PFSK-1 (cell line): Measurements from ENCODE around the gene DNAH2.

Source experiments
- FOXP2 ChIP-seq: optimal IDR thresholded peaks from 2 replicates; pipeline ENCODE3; 2011; ENCODE audit warnings: borderline replicate concordance, control low read depth, inconsistent platforms; ENCODE audit not compliant: insufficient read depth; ENCODE audit errors: extremely low read length, extremely low read depth
- POLR2AphosphoS5 ChIP-seq: IDR thresholded peaks from 2 replicates; pipeline ENCODE4 v1.6.1; 2012; ENCODE audit warnings: low read depth, mild to moderate bottlenecking, control low read depth, low read length, moderate library complexity
- SIN3A ChIP-seq: IDR thresholded peaks from 2 replicates; pipeline ENCODE4 v1.6.1; 2012; ENCODE audit warnings: mild to moderate bottlenecking, low read length, moderate library complexity, borderline replicate concordance; ENCODE audit not compliant: insufficient read depth
- TAF1 ChIP-seq: IDR thresholded peaks from 2 replicates; pipeline ENCODE4 v1.6.1; 2012; ENCODE audit warnings: low read length, control low read depth, borderline replicate concordance; ENCODE audit not compliant: insufficient read depth
- TF ChIP-seq, protein P1 (sequence below), 2 experiments: IDR thresholded peaks; 2 replicates each; pipeline versions ENCODE4 v1.6.1 to v1.8.0; 2011 to 2012; ENCODE audit warnings: low read depth in 2 of 2, low read length in 2 of 2, control low read depth in 1 of 2, inconsistent platforms in 1 of 2, mild to moderate bottlenecking in 1 of 2, moderate library complexity in 1 of 2; ENCODE audit not compliant: insufficient read depth in 1 of 2

DNA sequence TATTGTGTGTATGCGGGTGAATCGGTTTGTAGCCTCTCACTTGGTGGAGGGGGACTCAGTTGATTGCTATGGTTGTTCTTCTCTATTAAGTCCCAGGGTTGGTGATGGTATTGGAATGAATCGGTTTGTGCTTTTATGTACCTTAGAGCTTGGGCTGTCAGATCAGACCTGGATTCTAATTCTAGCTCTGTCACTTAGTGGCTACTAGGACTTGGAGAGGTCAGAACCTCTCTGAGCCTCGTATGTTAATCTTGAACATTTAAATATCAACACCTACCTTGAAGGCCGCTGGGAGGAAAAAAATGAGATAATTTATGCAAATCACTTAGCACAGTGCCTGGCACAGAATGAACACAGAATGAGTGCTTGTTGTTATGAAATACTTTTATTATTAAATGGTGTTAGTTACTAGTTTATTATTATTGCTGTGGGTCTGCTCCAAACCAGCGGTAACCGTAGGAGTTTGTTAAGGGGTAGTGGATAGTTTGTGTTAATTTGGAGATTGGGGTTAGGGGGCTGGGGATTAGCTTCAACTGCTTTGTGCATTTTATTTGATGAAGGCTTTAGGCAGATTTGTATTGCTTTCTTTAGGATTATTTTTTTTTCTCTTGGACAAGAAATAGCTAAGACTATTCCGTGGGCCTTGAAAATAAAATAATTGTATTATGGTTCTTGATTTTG lies 120.0 kb downstream of the DNAH2 start:
- TF ChIP-seq SIN3A: no peak
- no peak for TF ChIP-seq TAF1
- TF ChIP-seq POLR2AphosphoS5: no peak
- TF ChIP-seq, protein P1, sequence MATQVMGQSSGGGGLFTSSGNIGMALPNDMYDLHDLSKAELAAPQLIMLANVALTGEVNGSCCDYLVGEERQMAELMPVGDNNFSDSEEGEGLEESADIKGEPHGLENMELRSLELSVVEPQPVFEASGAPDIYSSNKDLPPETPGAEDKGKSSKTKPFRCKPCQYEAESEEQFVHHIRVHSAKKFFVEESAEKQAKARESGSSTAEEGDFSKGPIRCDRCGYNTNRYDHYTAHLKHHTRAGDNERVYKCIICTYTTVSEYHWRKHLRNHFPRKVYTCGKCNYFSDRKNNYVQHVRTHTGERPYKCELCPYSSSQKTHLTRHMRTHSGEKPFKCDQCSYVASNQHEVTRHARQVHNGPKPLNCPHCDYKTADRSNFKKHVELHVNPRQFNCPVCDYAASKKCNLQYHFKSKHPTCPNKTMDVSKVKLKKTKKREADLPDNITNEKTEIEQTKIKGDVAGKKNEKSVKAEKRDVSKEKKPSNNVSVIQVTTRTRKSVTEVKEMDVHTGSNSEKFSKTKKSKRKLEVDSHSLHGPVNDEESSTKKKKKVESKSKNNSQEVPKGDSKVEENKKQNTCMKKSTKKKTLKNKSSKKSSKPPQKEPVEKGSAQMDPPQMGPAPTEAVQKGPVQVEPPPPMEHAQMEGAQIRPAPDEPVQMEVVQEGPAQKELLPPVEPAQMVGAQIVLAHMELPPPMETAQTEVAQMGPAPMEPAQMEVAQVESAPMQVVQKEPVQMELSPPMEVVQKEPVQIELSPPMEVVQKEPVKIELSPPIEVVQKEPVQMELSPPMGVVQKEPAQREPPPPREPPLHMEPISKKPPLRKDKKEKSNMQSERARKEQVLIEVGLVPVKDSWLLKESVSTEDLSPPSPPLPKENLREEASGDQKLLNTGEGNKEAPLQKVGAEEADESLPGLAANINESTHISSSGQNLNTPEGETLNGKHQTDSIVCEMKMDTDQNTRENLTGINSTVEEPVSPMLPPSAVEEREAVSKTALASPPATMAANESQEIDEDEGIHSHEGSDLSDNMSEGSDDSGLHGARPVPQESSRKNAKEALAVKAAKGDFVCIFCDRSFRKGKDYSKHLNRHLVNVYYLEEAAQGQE (IDR thresholded peaks at IDR 0.05; ENCODE audit: insufficient read depth in 1 of 2, low read depth in 2 of 2, low read length in 2 of 2): no peak
- no peak for TF ChIP-seq FOXP2
